Skeletal muscle tissue (tissue), 4 donors: ENCODE results near the gene ZNF768. TPM values are rescaled to one million over a fixed set of nuclear protein-coding genes. Genes with fewer than 3 reads are reported as not detected.
"Not testable (repeated sequence)": the region's sequence is repeated elsewhere in the genome, so short reads cannot be mapped to it uniquely, and the experiment has no call there.

Experiments
- H3K27ac ChIP-seq: one replicate; pipeline ENCODE4 v1.7.0; 2013; ENCODE audit warnings: mild to moderate bottlenecking, low read depth, low read length, inconsistent platforms
- H3K27me3 ChIP-seq, 3 donors: one replicate each; pipeline ENCODE4 v1.7.0; 2013; ENCODE audit warnings: low read length in 3 of 3; ENCODE audit not compliant: control insufficient read depth in 3 of 3, insufficient read depth in 3 of 3
- H3K36me3 ChIP-seq, 3 donors: one replicate each; pipeline ENCODE4 v1.7.0; 2013; ENCODE audit warnings: low read length in 3 of 3; ENCODE audit not compliant: control insufficient read depth in 3 of 3, insufficient read depth in 3 of 3
- H3K4me1 ChIP-seq, 3 donors: one replicate each; pipeline ENCODE4 v1.7.0; 2013; ENCODE audit warnings: low read length in 3 of 3, mild to moderate bottlenecking in 3 of 3; ENCODE audit not compliant: control insufficient read depth in 3 of 3, insufficient read depth in 3 of 3
- H3K4me3 ChIP-seq, 3 donors: one replicate each; pipeline ENCODE4 v1.7.0; 2013; ENCODE audit warnings: low read length in 3 of 3
- H3K9ac ChIP-seq, 3 donors: one replicate each; pipeline ENCODE4 v1.7.0; 2013; ENCODE audit warnings: low read length in 3 of 3, mild to moderate bottlenecking in 3 of 3, moderate library complexity in 2 of 3, low read depth in 1 of 3
- H3K9me3 ChIP-seq, 3 donors: one replicate each; pipeline ENCODE4 v1.7.0; 2013; ENCODE audit warnings: low read length in 3 of 3; ENCODE audit not compliant: control insufficient read depth in 3 of 3
- total RNA-seq: library from RNA; depleted of rRNA; stranded (reverse); fragments of >200 nt; gene quantifications from one replicate; pipeline ENCODE4 v1.2.3, GENCODE V29; 2014
- donor health status: Osteomylitis.

Gene ZNF768
- total RNA-seq, 1 donor from 2014 or later: 23.5 TPM

GRCh38 chr16:30490210-30490609, 36.2 kb downstream of the ZNF768 start:
- H3K36me3 ChIP-seq: no peaks in the 10 kb centered on the region
- no peak overlapping the region for H3K27ac ChIP-seq
- peaks cover 0 to 3% (median 2%) of the 10 kb centered on the region in 3 donors for H3K27me3 ChIP-seq
- H3K9ac ChIP-seq: no peak overlapping the region
- peaks cover 2 to 12% (median 4%) of the 10 kb centered on the region in 3 donors for H3K4me1 ChIP-seq
- H3K9me3 ChIP-seq: no peaks in the 10 kb centered on the region
- H3K4me3 ChIP-seq: no peak overlapping the region

GRCh38 chr16:30488764-30489605, 37.4 kb downstream of the ZNF768 start:
- H3K36me3 ChIP-seq: no peaks in the 10 kb centered on the region
- H3K27me3 ChIP-seq: no peaks in the 10 kb centered on the region
- H3K9me3 ChIP-seq: no peaks in the 10 kb centered on the region
- H3K4me3 ChIP-seq: no peak overlapping the region
- no peak overlapping the region for H3K27ac ChIP-seq
- no peak overlapping the region for H3K9ac ChIP-seq
- peaks cover 2 to 12% (median 4%) of the 10 kb centered on the region in 3 donors for H3K4me1 ChIP-seq

GRCh38 chr16:30485818-30486436, 40.4 kb downstream of the ZNF768 start:
- Histone ChIP-seq H3K4me1 (peaks cover 0 to 12% (median 2%) of the 10 kb centered on the region in 3 donors), H3K4me3 (no peak overlapping the region), H3K9me3 (no peaks in the 10 kb centered on the region), H3K27me3 (no peaks in the 10 kb centered on the region), H3K27ac (no peak overlapping the region), H3K36me3 (no peaks in the 10 kb centered on the region), H3K9ac (no peak overlapping the region)

- H3K27me3 ChIP-seq: no peaks in the 10 kb centered on the region
- peaks cover 0 to 12% (median 2%) of the 10 kb centered on the region in 3 donors for H3K4me1 ChIP-seq
- no peaks in the 10 kb centered on the region for H3K36me3 ChIP-seq
- H3K27ac ChIP-seq: no peak overlapping the region
- H3K4me3 ChIP-seq: no peak overlapping the region
- H3K9ac ChIP-seq: no peak overlapping the region
- H3K9me3 ChIP-seq: no peaks in the 10 kb centered on the region
Observed at GRCh38 chr16:30484887-30485286, 41.5 kb downstream of the ZNF768 start.

- Histone ChIP-seq H3K36me3 (no peaks in the 10 kb centered on the region), H3K4me3 (no peak overlapping the region), H3K9ac (no peak overlapping the region), H3K9me3 (no peaks in the 10 kb centered on the region), H3K27me3 (no peaks in the 10 kb centered on the region), H3K4me1 (peaks cover 0 to 9% (median 2%) of the 10 kb centered on the region in 3 donors), H3K27ac (no peak overlapping the region)
Observed at GRCh38 chr16:30482366-30482765, 44.0 kb downstream of the ZNF768 start.

GRCh38 chr16:30481381-30481780, 45.0 kb downstream of the ZNF768 start:
- Histone ChIP-seq H3K9me3 (no peaks in the 10 kb centered on the region), H3K4me3 (no peak overlapping the region), H3K9ac (no peak overlapping the region), H3K36me3 (no peaks in the 10 kb centered on the region), H3K4me1 (peaks cover 0 to 7% (median 2%) of the 10 kb centered on the region in 3 donors), H3K27me3 (peaks cover 0 to 4% (median 0%) of the 10 kb centered on the region in 3 donors), H3K27ac (no peak overlapping the region)

- no peaks in the 10 kb centered on the region for H3K36me3 ChIP-seq
Observed at GRCh38 chr16:30478766-30479478, 47.4 kb downstream of the ZNF768 start.

GRCh38 chr16:30477773-30478172, 48.6 kb downstream of the ZNF768 start:
- not testable (repeated sequence) for H3K4me3 ChIP-seq, H3K27ac ChIP-seq, H3K4me1 ChIP-seq, H3K9ac ChIP-seq, H3K9me3 ChIP-seq, H3K36me3 ChIP-seq
- H3K27me3 ChIP-seq: peaks cover 23 to 24% (median 23%) of the 10 kb centered on the region in 3 donors

More at GRCh38 chr16:30478766-30479478, 47.4 kb downstream of the ZNF768 start:
- H3K27ac ChIP-seq: no peak overlapping the region
- peaks cover 13 to 16% (median 14%) of the 10 kb centered on the region in 3 donors for H3K27me3 ChIP-seq
- H3K4me1 ChIP-seq: no peaks in the 10 kb centered on the region
- H3K9me3 ChIP-seq: no peaks in the 10 kb centered on the region
- no peak overlapping the region for H3K4me3 ChIP-seq
- H3K9ac ChIP-seq: no peak overlapping the region

- no peak overlapping the region for H3K4me3 ChIP-seq
- H3K4me1 ChIP-seq: no peaks in the 10 kb centered on the region
- no peaks in the 10 kb centered on the region for H3K36me3 ChIP-seq
- H3K27me3 ChIP-seq: peaks cover 27 to 29% (median 27%) of the 10 kb centered on the region in 3 donors
- no peaks in the 10 kb centered on the region for H3K9me3 ChIP-seq
- H3K9ac ChIP-seq: no peak overlapping the region
- no peak overlapping the region for H3K27ac ChIP-seq
Observed at GRCh38 chr16:30476991-30477390, 49.4 kb downstream of the ZNF768 start.
